OCI-LY1 (cell line): ENCODE measurements around the gene KDM4B.

Experiments
- CTCF ChIP-seq: fragments of 200-600 bp; sonication (generic), shearing (Covaris generic); IDR thresholded peaks from 2 replicates; pipeline ENCODE4 v1.5.1; 2017; ENCODE audit warnings: mild to moderate bottlenecking, antibody characterized with exemption, low read length, moderate library complexity, mixed read lengths
- EZH2 ChIP-seq: fragments of 200-600 bp; sonication (generic), shearing (Covaris generic); IDR thresholded peaks from 2 replicates; pipeline ENCODE4 v1.8.0; 2017; ENCODE audit warnings: borderline replicate concordance, mixed run types, mild to moderate bottlenecking, antibody characterized with exemption, low read length, moderate library complexity, mixed read lengths

GRCh38 chr19:5074830-5075394, 106.0 kb downstream of the KDM4B start:
- TF ChIP-seq CTCF: no peak
- no peak for TF ChIP-seq EZH2
